ENCODE measurements around the gene SLC39A11. TPM values are rescaled to one million over a fixed set of nuclear protein-coding genes. Genes with fewer than 3 reads are reported as not detected.
A peak's percentile ranks its signal among the peaks of the same experiment; 100 is the strongest.

SLC39A11 gene
- total and polyA plus RNA-seq, 2 experiments from 2014 or later, result 11.7 to 16.4 TPM

DNA sequence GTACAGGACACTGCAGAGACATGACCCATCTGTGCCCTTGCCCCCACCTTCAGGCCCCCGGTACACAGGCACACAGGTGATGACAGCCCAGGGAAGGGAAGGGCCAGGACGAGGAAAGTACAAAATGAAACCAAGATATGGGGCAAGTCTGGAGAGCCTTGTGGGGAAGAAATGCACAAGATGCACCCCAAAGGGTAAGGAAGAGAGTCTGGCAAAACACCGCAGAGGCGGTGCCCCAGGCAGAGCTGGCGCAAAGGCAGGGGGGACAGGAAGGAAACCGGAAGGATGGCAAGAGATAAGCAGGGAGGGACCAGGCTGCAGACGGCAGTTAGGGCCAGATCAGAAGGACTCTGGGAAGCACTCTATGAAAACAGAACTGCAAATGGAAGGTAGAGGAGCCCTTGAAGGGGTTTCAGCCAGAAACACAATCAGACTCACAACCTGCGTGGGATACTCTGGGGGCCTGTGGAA, 81.4 kb downstream of the SLC39A11 start:
- no peaks in the 10 kb centered on the region for H3K27me3 ChIP-seq (replicated peaks; ENCODE audit: insufficient read depth)
- H3K9ac ChIP-seq, result no peak overlapping the region
- DNase-seq, result no peak
- in situ Hi-C loops (cut with MboI), result no loop called here
- WGBS, 2 experiments (ENCODE audit: low coverage in 1 of 2, low lambda C conversion rate in 2 of 2, missing lambda C conversion rate in 2 of 2), result 95 to 96% methylated on average over 7 to 8 of the region's 8 CpGs
- no peaks in the 10 kb centered on the region for H3K36me3 ChIP-seq (ENCODE audit: low read depth)
- TF ChIP-seq EZH2 (IDR thresholded peaks at IDR 0.05; ENCODE audit: insufficient read depth, poor library complexity, severe bottlenecking) (no peak), EZH2phosphoT487 (IDR thresholded peaks at IDR 0.05; ENCODE audit: insufficient read depth, low read depth) (no peak)
- no peak overlapping the region for H2AFZ ChIP-seq
- H3K27ac ChIP-seq, result no peak overlapping the region
- no peaks in the 10 kb centered on the region for H3K9me3 ChIP-seq (ENCODE audit: low read depth)
- H3F3A ChIP-seq (ENCODE audit: insufficient read depth), result no peaks in the 10 kb centered on the region
- H4K20me1 ChIP-seq (ENCODE audit: insufficient read depth), result no peaks in the 10 kb centered on the region
- H3K9me2 ChIP-seq (ENCODE audit: insufficient read depth), result no peaks in the 10 kb centered on the region
- no peaks in the 10 kb centered on the region for H3K4me1 ChIP-seq (ENCODE audit: insufficient read depth)
- no peak overlapping the region for H3K4me3 ChIP-seq
- H3K79me2 ChIP-seq (ENCODE audit: insufficient read depth), result no peaks in the 10 kb centered on the region
- H3K4me2 ChIP-seq (ENCODE audit: unreplicated experiment), result no peak overlapping the region

DNA sequence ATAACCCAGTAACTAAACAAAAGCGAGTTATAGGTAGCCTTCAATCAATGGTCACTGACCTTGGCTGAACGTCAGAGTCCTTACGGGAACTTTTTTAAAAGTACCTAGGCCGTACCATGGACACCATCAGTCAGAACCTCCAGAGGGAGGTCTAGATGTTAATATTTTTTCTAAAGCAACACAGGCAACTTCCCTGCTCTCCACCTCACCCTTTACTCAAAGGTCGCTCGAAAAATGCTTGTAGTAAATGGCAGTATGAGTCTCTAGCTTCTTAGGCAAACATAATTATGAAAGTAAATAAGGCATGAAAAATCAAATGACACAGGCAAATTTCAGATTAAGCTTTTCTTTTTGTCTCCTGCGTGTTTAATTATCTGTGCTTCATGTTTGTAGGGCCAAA, 82.1 kb downstream of the SLC39A11 start:
- 92 to 95% methylated on average over 7 of the region's 7 CpGs for WGBS, 2 experiments (ENCODE audit: low coverage in 1 of 2, low lambda C conversion rate in 2 of 2, missing lambda C conversion rate in 2 of 2)
- no peak overlapping the region for H2AFZ ChIP-seq
- DNase-seq, result no peak
- H3K9ac ChIP-seq, result no peak overlapping the region
- no peak overlapping the region for H3K4me2 ChIP-seq (ENCODE audit: unreplicated experiment)
- H3K27ac ChIP-seq, result no peak overlapping the region
- no peaks in the 10 kb centered on the region for H3K27me3 ChIP-seq (replicated peaks; ENCODE audit: insufficient read depth)
- no peak overlapping the region for H3K4me3 ChIP-seq
- no peaks in the 10 kb centered on the region for H3K36me3 ChIP-seq (ENCODE audit: low read depth)
- H3K79me2 ChIP-seq (ENCODE audit: insufficient read depth), result no peaks in the 10 kb centered on the region
- TF ChIP-seq EZH2 (IDR thresholded peaks at IDR 0.05; ENCODE audit: insufficient read depth, poor library complexity, severe bottlenecking), result no peak
- no peak for TF ChIP-seq EZH2phosphoT487 (IDR thresholded peaks at IDR 0.05; ENCODE audit: insufficient read depth, low read depth)
- H3F3A ChIP-seq (ENCODE audit: insufficient read depth), result no peaks in the 10 kb centered on the region
- H3K9me2 ChIP-seq (ENCODE audit: insufficient read depth), result no peaks in the 10 kb centered on the region
- H4K20me1 ChIP-seq (ENCODE audit: insufficient read depth), result no peaks in the 10 kb centered on the region
- H3K9me3 ChIP-seq (ENCODE audit: low read depth), result no peaks in the 10 kb centered on the region
- no peaks in the 10 kb centered on the region for H3K4me1 ChIP-seq (ENCODE audit: insufficient read depth)
- in situ Hi-C loops (cut with MboI), result no loop called here

DNA sequence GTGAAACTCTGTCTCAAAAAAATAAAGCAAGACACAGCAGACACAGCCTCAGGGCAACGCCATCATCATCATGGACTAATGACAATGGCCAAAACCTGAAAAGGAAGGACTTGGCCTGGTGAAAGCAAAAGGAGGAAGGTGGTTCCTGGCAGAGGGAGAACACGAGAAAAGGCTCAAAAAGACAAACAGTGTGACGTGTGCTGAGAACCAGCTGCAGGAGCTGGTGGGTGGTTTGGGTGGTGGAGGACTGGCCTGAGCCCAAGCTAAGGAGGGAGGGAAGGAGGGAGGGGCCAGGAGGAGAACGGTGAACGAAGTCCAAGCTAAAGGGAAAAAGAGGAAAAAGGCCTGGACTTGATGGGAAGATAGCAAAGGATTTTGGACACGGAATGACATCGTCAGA, 85.1 kb downstream of the SLC39A11 start:
- no peak overlapping the region for H2AFZ ChIP-seq
- H3K36me3 ChIP-seq (ENCODE audit: low read depth), result no peaks in the 10 kb centered on the region
- H3K27me3 ChIP-seq (replicated peaks; ENCODE audit: insufficient read depth), result no peaks in the 10 kb centered on the region
- no peaks in the 10 kb centered on the region for H4K20me1 ChIP-seq (ENCODE audit: insufficient read depth)
- H3K9me2 ChIP-seq (ENCODE audit: insufficient read depth), result no peaks in the 10 kb centered on the region
- H3K27ac ChIP-seq, result no peak overlapping the region
- no peak overlapping the region for H3K9ac ChIP-seq
- H3K4me2 ChIP-seq (ENCODE audit: unreplicated experiment), result no peak overlapping the region
- TF ChIP-seq EZH2 (IDR thresholded peaks at IDR 0.05; ENCODE audit: insufficient read depth, poor library complexity, severe bottlenecking) (no peak), EZH2phosphoT487 (IDR thresholded peaks at IDR 0.05; ENCODE audit: insufficient read depth, low read depth) (no peak)
- WGBS, 2 experiments (ENCODE audit: low coverage in 1 of 2, low lambda C conversion rate in 2 of 2, missing lambda C conversion rate in 2 of 2), result 66 to 69% methylated on average over 5 to 7 of the region's 7 CpGs
- in situ Hi-C loops (cut with MboI), result no loop called here
- H3K4me3 ChIP-seq, result no peak overlapping the region
- H3F3A ChIP-seq (ENCODE audit: insufficient read depth), result no peaks in the 10 kb centered on the region
- DNase-seq, result peak; percentile 7
- no peaks in the 10 kb centered on the region for H3K4me1 ChIP-seq (ENCODE audit: insufficient read depth)
- no peaks in the 10 kb centered on the region for H3K79me2 ChIP-seq (ENCODE audit: insufficient read depth)
- H3K9me3 ChIP-seq (ENCODE audit: low read depth), result no peaks in the 10 kb centered on the region

DNA sequence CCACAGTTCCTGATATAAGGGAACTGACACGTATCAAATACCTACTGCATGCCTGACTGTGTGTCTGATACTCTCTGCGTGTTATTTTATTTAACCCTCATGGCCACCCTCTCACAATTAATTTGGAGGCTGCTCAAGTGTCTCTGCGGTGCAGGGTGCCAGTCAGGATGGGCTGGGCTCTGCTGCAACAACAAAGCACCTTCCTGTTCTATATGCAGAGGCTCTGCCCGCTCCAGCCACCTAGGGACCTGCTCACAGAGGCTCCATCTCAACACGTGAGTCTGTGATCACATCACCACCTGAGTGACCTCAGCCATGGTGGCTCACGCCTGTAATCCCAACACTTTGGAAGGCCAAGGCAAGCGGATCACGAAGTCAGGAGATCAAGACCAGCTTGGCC, 87.1 kb downstream of the SLC39A11 start:
- in situ Hi-C loops (cut with MboI), result no loop called here
- no peaks in the 10 kb centered on the region for H3K79me2 ChIP-seq (ENCODE audit: insufficient read depth)
- H3K4me3 ChIP-seq, result no peak overlapping the region
- no peaks in the 10 kb centered on the region for H3K27me3 ChIP-seq (replicated peaks; ENCODE audit: insufficient read depth)
- H2AFZ ChIP-seq, result no peak overlapping the region
- no peaks in the 10 kb centered on the region for H3K9me3 ChIP-seq (ENCODE audit: low read depth)
- no peaks in the 10 kb centered on the region for H3K9me2 ChIP-seq (ENCODE audit: insufficient read depth)
- no peak for DNase-seq
- no peaks in the 10 kb centered on the region for H3K36me3 ChIP-seq (ENCODE audit: low read depth)
- no peaks in the 10 kb centered on the region for H3K4me1 ChIP-seq (ENCODE audit: insufficient read depth)
- no peak overlapping the region for H3K4me2 ChIP-seq (ENCODE audit: unreplicated experiment)
- TF ChIP-seq EZH2 (IDR thresholded peaks at IDR 0.05; ENCODE audit: insufficient read depth, poor library complexity, severe bottlenecking) (no peak), EZH2phosphoT487 (IDR thresholded peaks at IDR 0.05; ENCODE audit: insufficient read depth, low read depth) (no peak)
- H3F3A ChIP-seq (ENCODE audit: insufficient read depth), result no peaks in the 10 kb centered on the region
- 78 to 81% methylated on average over 8 of the region's 8 CpGs for WGBS, 2 experiments (ENCODE audit: low coverage in 1 of 2, low lambda C conversion rate in 2 of 2, missing lambda C conversion rate in 2 of 2)
- no peaks in the 10 kb centered on the region for H4K20me1 ChIP-seq (ENCODE audit: insufficient read depth)
- H3K9ac ChIP-seq, result no peak overlapping the region
- H3K27ac ChIP-seq, result no peak overlapping the region

DNA sequence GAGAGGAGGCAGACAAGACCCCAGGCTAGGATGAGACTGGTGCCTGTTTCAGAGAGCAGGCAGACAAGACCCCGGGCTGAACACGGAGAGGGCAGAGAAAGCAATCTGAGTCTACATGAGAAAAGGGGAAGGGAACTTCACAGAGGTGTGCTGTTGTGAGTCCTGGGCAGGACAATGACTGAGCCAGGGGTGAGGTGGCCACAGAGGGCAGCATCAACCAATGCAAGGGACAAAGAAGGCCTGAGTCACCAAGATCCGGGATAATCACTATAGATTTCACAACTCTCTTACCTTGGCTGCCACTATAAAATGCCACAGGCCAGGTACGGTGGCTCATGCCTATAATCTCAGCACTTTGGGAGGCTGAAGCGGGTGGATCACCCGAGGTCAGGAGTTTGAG, 89.0 kb downstream of the SLC39A11 start:
- no peaks in the 10 kb centered on the region for H4K20me1 ChIP-seq (ENCODE audit: insufficient read depth)
- in situ Hi-C loops (cut with MboI), result no loop called here
- no peak overlapping the region for H3K4me3 ChIP-seq
- H3K27me3 ChIP-seq (replicated peaks; ENCODE audit: insufficient read depth), result no peaks in the 10 kb centered on the region
- 83 to 91% methylated on average over 6 of the region's 6 CpGs for WGBS, 2 experiments (ENCODE audit: low coverage in 1 of 2, low lambda C conversion rate in 2 of 2, missing lambda C conversion rate in 2 of 2)
- H3F3A ChIP-seq (ENCODE audit: insufficient read depth), result no peaks in the 10 kb centered on the region
- no peaks in the 10 kb centered on the region for H3K79me2 ChIP-seq (ENCODE audit: insufficient read depth)
- H3K4me1 ChIP-seq (ENCODE audit: insufficient read depth), result no peaks in the 10 kb centered on the region
- H3K9me2 ChIP-seq (ENCODE audit: insufficient read depth), result no peaks in the 10 kb centered on the region
- H3K9ac ChIP-seq, result no peak overlapping the region
- no peaks in the 10 kb centered on the region for H3K9me3 ChIP-seq (ENCODE audit: low read depth)
- H3K27ac ChIP-seq, result no peak overlapping the region
- no peak overlapping the region for H3K4me2 ChIP-seq (ENCODE audit: unreplicated experiment)
- no peak for TF ChIP-seq EZH2 (IDR thresholded peaks at IDR 0.05; ENCODE audit: insufficient read depth, poor library complexity, severe bottlenecking)
- TF ChIP-seq EZH2phosphoT487 (IDR thresholded peaks at IDR 0.05; ENCODE audit: insufficient read depth, low read depth), result no peak
- H3K36me3 ChIP-seq (ENCODE audit: low read depth), result no peaks in the 10 kb centered on the region
- DNase-seq, result peak; percentile 8
- H2AFZ ChIP-seq, result no peak overlapping the region

Measured in GM23248 (cell line).